Measurements from ENCODE around the gene SFRP4. TPM values are rescaled to one million over a fixed set of nuclear protein-coding genes. Genes with fewer than 3 reads are reported as not detected.

Gene SFRP4
- total and polyA plus RNA-seq, 9 of the 15 experiments (the other 6 are each of a cell fraction or from before 2014, with no cell fraction given) = not detected

DNA sequence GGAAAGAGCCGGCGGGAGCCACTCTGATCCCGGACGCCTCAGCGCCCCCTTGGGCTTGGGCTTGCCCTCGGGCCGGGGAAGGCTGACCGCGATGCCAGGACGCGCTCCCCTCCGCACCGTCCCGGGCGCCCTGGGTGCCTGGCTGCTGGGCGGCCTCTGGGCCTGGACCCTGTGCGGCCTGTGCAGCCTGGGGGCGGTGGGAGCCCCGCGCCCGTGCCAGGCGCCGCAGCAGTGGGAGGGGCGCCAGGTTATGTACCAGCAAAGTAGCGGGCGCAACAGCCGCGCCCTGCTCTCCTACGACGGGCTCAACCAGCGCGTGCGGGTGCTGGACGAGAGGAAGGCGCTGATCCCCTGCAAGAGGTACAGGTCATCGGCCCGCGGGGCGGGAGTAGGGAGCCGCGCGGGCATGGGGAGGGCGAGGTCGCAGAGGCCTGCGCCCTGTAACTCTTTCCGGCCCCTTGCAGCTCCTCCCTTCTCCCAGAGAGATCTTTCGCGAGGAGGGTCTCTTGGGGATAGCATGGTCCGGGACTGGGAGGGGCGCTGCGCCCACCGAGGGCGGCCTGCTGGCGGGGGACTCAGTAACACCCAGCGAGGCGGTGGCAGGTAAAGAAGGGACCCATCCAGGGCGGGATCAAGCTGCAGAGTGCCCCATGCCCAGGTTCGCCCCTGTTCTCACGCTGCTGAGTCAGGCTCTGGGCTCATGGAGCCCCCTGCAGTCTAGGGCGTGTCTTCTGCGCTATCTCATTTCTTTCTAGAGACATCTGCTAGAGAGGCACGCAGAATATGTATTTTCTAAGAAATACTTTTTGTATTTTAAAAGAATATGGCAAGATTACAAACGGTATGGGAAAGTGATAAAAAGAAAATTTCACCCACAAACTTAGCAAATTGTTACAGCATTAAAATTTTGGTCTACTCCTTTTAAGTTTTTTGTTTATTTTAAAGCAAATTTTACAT is 4.5 kb upstream of the SFRP4 start (continued):
- no peak for TF ChIP-seq CHD7 (IDR thresholded peaks at IDR 0.05; ENCODE audit: low read depth, low read length)
- no peak for TF ChIP-seq ZNF75A (CRISPR knock-in tag; IDR thresholded peaks at IDR 0.05)
- no peak for TF ChIP-seq ZBTB40 (IDR thresholded peaks at IDR 0.05)
- no peak for TF ChIP-seq ZBTB40 (CRISPR knock-in tag; IDR thresholded peaks at IDR 0.05)
- no peak for TF ChIP-seq JUN (IDR thresholded peaks at IDR 0.05; ENCODE audit: borderline replicate concordance, low read depth, low read length)
- TF ChIP-seq JUN (CRISPR knock-in tag; IDR thresholded peaks at IDR 0.05; ENCODE audit: borderline replicate concordance) = no peak
